A673 (cell line): ENCODE data around the gene ATP1B4. TPM values are rescaled to one million over a fixed set of nuclear protein-coding genes. Genes with fewer than 3 reads are reported as not detected.
A peak's percentile ranks its signal among the peaks of the same experiment; 100 is the strongest.

ENCODE experiments used
- BruUV-seq: library from RNA; stranded (reverse); fragments of 400-500 nt; replicated peaks from 2 replicates; lab custom pipeline; 2021; lab: Mats Ljungman, UMichigan
- CTCF ChIA-PET: fragments of 300-600 bp; sonication (Branson Sonifier 250); formaldehyde crosslinking; loops from one replicate; lab custom pipeline; 2022; ENCODE audit warnings: antibody characterized with exemption; lab: Charles Lee
- POLR2A ChIA-PET: fragments of 300-600 bp; sonication (Branson Sonifier 250); formaldehyde crosslinking; loops from one replicate; lab custom pipeline; 2022; ENCODE audit warnings: antibody characterized with exemption; ENCODE audit not compliant: low non-redundant PET; lab: Charles Lee
- DNase-seq: peaks from one replicate; pipeline ENCODE4 v3.0.0-alpha.2; 2015; ENCODE audit warnings: low spot score
- H3K27ac ChIP-seq: fragments of 200-600 bp; sonication (generic); 2 replicates; pipeline ENCODE4 v1.5.1; 2016; ENCODE audit warnings: mixed run types, low read depth, mild to moderate bottlenecking, mixed read lengths, antibody characterized with exemption, low read length; ENCODE audit not compliant: poor library complexity, severe bottlenecking
- H3K27me3 ChIP-seq: fragments of 200-600 bp; sonication (generic); replicated peaks from 2 replicates; pipeline ENCODE4 v1.6.1; 2017; ENCODE audit warnings: mixed run types, low read depth, mild to moderate bottlenecking, mixed read lengths, antibody characterized with exemption, low read length; ENCODE audit not compliant: insufficient read depth, poor library complexity
- H3K36me3 ChIP-seq: fragments of 200-600 bp; sonication (generic); 2 replicates; pipeline ENCODE4 v1.6.1; 2016; ENCODE audit warnings: mixed run types, mild to moderate bottlenecking, mixed read lengths, antibody characterized with exemption, low read length; ENCODE audit not compliant: insufficient read depth, poor library complexity, severe bottlenecking
- H3K4me1 ChIP-seq: fragments of 200-600 bp; sonication (generic); 2 replicates; pipeline ENCODE4 v1.6.1; 2017; ENCODE audit warnings: mixed run types, mild to moderate bottlenecking, mixed read lengths, antibody characterized with exemption, low read length; ENCODE audit not compliant: insufficient read depth, poor library complexity, severe bottlenecking
- H3K4me3 ChIP-seq: fragments of 200-600 bp; sonication (generic); 2 replicates; pipeline ENCODE4 v1.5.1; 2016; ENCODE audit warnings: low read depth, mixed run types, mild to moderate bottlenecking, mixed read lengths, low read length; ENCODE audit not compliant: poor library complexity, severe bottlenecking
- H3K9me3 ChIP-seq: fragments of 200-600 bp; sonication (generic); 2 replicates; pipeline ENCODE4 v1.6.1; 2016; ENCODE audit warnings: mixed run types, low read depth, mild to moderate bottlenecking, mixed read lengths, antibody characterized with exemption, low read length; ENCODE audit not compliant: poor library complexity, severe bottlenecking
- CTCF ChIP-seq: fragments of 300-800, 200-600 bp; sonication (generic); conservative IDR thresholded peaks from 2 replicates; pipeline ENCODE4 v1.5.1; 2017; ENCODE audit warnings: low read depth, mild to moderate bottlenecking, antibody characterized with exemption, low read length, moderate library complexity, mixed read lengths
- EZH2 ChIP-seq: fragments of 200-600 bp; sonication (generic); IDR thresholded peaks from 2 replicates; pipeline ENCODE4 v1.6.1; 2017; ENCODE audit warnings: borderline replicate concordance, low read depth, mild to moderate bottlenecking, mixed read lengths, antibody characterized with exemption, low read length; ENCODE audit not compliant: poor library complexity, severe bottlenecking
- intact Hi-C: fragments of 100-400 bp; cut with micrococcal nuclease; formaldehyde crosslinking; loops from one replicate; pipeline ENCODE4 v1.10.0; 2022; ENCODE audit not compliant: unreplicated experiment
- total RNA-seq: library from RNA; stranded (reverse); gene quantifications from 2 replicates; pipeline ENCODE4 v1.2.3, GENCODE V29; 2021

Gene ATP1B4
- total RNA-seq, 1 experiment from 2014 or later: not detected

GRCh38 chrX:120365320-120365719 is 3.4 kb downstream of the ATP1B4 start:
- Histone ChIP-seq H3K36me3 (no peaks in the 10 kb centered on the region), H3K27ac (no peak overlapping the region), H3K4me3 (no peak overlapping the region), H3K9me3 (no peaks in the 10 kb centered on the region), H3K4me1 (peaks cover 15% of the 10 kb centered on the region), H3K27me3 (no peaks in the 10 kb centered on the region)
- DNase-seq: peak; percentile 42
- TF ChIP-seq EZH2: no peak
- TF ChIP-seq CTCF: peak; percentile 65
- intact Hi-C loops: no loop called here
- no TSS peak for BruUV-seq
- POLR2A ChIA-PET: no interaction called here
- CTCF ChIA-PET: no interaction called here

DNA sequence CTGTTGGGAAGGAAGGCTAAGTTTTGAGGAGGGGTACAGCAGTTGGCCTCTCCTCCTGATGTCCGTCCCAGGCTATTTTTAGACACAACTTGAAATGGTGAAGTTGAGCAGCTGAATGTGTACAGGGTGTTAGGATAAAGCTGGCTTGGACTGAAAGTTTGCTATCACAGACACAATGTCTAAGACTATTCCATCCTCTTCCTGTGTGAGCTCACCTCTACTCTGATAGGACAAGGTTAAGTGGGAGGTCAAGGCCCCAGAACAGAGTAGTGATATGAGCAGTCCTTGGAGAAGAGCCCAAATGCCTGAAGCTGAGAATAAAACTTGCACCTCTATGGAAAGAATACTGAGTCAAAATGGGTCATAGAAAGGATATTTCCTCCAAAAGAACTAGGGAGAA is 4.1 kb downstream of the ATP1B4 start:
- TF ChIP-seq EZH2: no peak
- no peak for TF ChIP-seq CTCF
- Histone ChIP-seq H3K9me3 (no peaks in the 10 kb centered on the region), H3K4me1 (peaks cover 15% of the 10 kb centered on the region), H3K36me3 (no peaks in the 10 kb centered on the region), H3K27me3 (no peaks in the 10 kb centered on the region), H3K27ac (no peak overlapping the region), H3K4me3 (no peak overlapping the region)
- CTCF ChIA-PET: no interaction called here
- no peak for DNase-seq
- POLR2A ChIA-PET: no interaction called here
- intact Hi-C loops: no loop called here
- no TSS peak for BruUV-seq

GRCh38 chrX:120366794-120367193 is 4.9 kb downstream of the ATP1B4 start:
- intact Hi-C loops: no loop called here
- DNase-seq: no peak
- ChIA-PET CTCF (no interaction called here), POLR2A (no interaction called here)
- no TSS peak for BruUV-seq
- Histone ChIP-seq H3K4me3 (no peak overlapping the region), H3K27ac (no peak overlapping the region), H3K9me3 (no peaks in the 10 kb centered on the region), H3K27me3 (no peaks in the 10 kb centered on the region), H3K4me1 (peaks cover 15% of the 10 kb centered on the region), H3K36me3 (no peaks in the 10 kb centered on the region)
- TF ChIP-seq EZH2 (no peak), CTCF (no peak)
